IPS DF 6.9 (cell line): Measurements from ENCODE around the gene GALNTL6.

Source experiments
- DNase-seq: peaks from one replicate; pipeline ENCODE4 v3.0.0-alpha.2; 2013; ENCODE audit warnings: low read depth, low spot score
- H3K27ac ChIP-seq: one replicate; pipeline ENCODE4 v1.5.1; 2013; ENCODE audit warnings: low read length, control low read depth
- H3K27me3 ChIP-seq: 2 replicates; pipeline ENCODE4 v1.6.1; 2013; ENCODE audit warnings: mild to moderate bottlenecking, low read length; ENCODE audit not compliant: control insufficient read depth, insufficient read depth
- H3K36me3 ChIP-seq: 2 replicates; pipeline ENCODE4 v1.6.1; 2013; ENCODE audit warnings: low read length; ENCODE audit not compliant: control insufficient read depth, insufficient read depth
- H3K4me1 ChIP-seq: 2 replicates; pipeline ENCODE4 v1.6.1; 2013; ENCODE audit warnings: low read length; ENCODE audit not compliant: control insufficient read depth, insufficient read depth
- H3K4me3 ChIP-seq: 2 replicates; pipeline ENCODE4 v1.5.1; 2013; ENCODE audit warnings: mild to moderate bottlenecking, low read length
- H3K9me3 ChIP-seq: 2 replicates; pipeline ENCODE4 v1.6.1; 2013; ENCODE audit warnings: low read length, inconsistent platforms; ENCODE audit not compliant: control insufficient read depth, insufficient read depth
- WGBS: extraction: QIAGEN DNeasy Blood & Tissue Kit; methylation state at CpG from one replicate; pipeline ENCODE4 v1.1.7; 2013; ENCODE audit warnings: mixed read lengths, missing lambda C conversion rate; ENCODE audit not compliant: insufficient read length, insufficient coverage; 5-methylcytosine and 5-hydroxymethylcytosine counted together

Gene GALNTL6

GRCh38 chr4:172927096-172927814, 1114.1 kb downstream of the GALNTL6 start:
- H3K4me3 ChIP-seq = no peak overlapping the region
- no peaks in the 10 kb centered on the region for H3K36me3 ChIP-seq
- no CpG with 5 or more reads among the region's 5 CpGs for WGBS
- DNase-seq = no peak
- no peaks in the 10 kb centered on the region for H3K27me3 ChIP-seq
- H3K9me3 ChIP-seq = no peaks in the 10 kb centered on the region
- H3K27ac ChIP-seq = no peak overlapping the region
- no peaks in the 10 kb centered on the region for H3K4me1 ChIP-seq

- H3K9me3 ChIP-seq = no peaks in the 10 kb centered on the region
- no peak for DNase-seq
- H3K27me3 ChIP-seq = no peaks in the 10 kb centered on the region
- H3K27ac ChIP-seq = no peak overlapping the region
- H3K4me1 ChIP-seq = no peaks in the 10 kb centered on the region
- no peak overlapping the region for H3K4me3 ChIP-seq
- H3K36me3 ChIP-seq = no peaks in the 10 kb centered on the region
Measured at GRCh38 chr4:172928347-172928746, 1115.1 kb downstream of the GALNTL6 start.

- no CpG with 5 or more reads among the region's 6 CpGs for WGBS
- DNase-seq = no peak
- H3K27ac ChIP-seq = no peak overlapping the region
- no peaks in the 10 kb centered on the region for H3K36me3 ChIP-seq
- no peaks in the 10 kb centered on the region for H3K4me1 ChIP-seq
- no peaks in the 10 kb centered on the region for H3K9me3 ChIP-seq
- H3K27me3 ChIP-seq = no peaks in the 10 kb centered on the region
- no peak overlapping the region for H3K4me3 ChIP-seq
Measured at GRCh38 chr4:172938072-172938829, 1125.0 kb downstream of the GALNTL6 start.

- H3K4me1 ChIP-seq = no peaks in the 10 kb centered on the region
- H3K4me3 ChIP-seq = no peak overlapping the region
- H3K27ac ChIP-seq = no peak overlapping the region
- no peaks in the 10 kb centered on the region for H3K9me3 ChIP-seq
- WGBS = no CpG with 5 or more reads among the region's 1 CpG
- no peaks in the 10 kb centered on the region for H3K36me3 ChIP-seq
- DNase-seq = no peak
- no peaks in the 10 kb centered on the region for H3K27me3 ChIP-seq
Measured at GRCh38 chr4:172938870-172939269, 1125.7 kb downstream of the GALNTL6 start.

GRCh38 chr4:172942840-172943239, 1129.6 kb downstream of the GALNTL6 start:
- Histone ChIP-seq H3K27me3 (no peaks in the 10 kb centered on the region), H3K4me1 (no peaks in the 10 kb centered on the region), H3K4me3 (no peak overlapping the region), H3K9me3 (no peaks in the 10 kb centered on the region), H3K27ac (no peak overlapping the region), H3K36me3 (no peaks in the 10 kb centered on the region)
- DNase-seq = no peak
- WGBS = no CpG with 5 or more reads among the region's 3 CpGs

GRCh38 chr4:172945611-172946010, 1132.4 kb downstream of the GALNTL6 start:
- H3K4me3 ChIP-seq = no peak overlapping the region
- DNase-seq = no peak
- no peaks in the 10 kb centered on the region for H3K4me1 ChIP-seq

GRCh38 chr4:172946503-172946902, 1133.3 kb downstream of the GALNTL6 start:
- Histone ChIP-seq H3K27ac (no peak overlapping the region), H3K27me3 (no peaks in the 10 kb centered on the region), H3K9me3 (no peaks in the 10 kb centered on the region), H3K4me1 (no peaks in the 10 kb centered on the region), H3K36me3 (no peaks in the 10 kb centered on the region), H3K4me3 (no peak overlapping the region)
- DNase-seq = no peak
- WGBS = no CpG with 5 or more reads among the region's 1 CpG

More at GRCh38 chr4:172945611-172946010, 1132.4 kb downstream of the GALNTL6 start:
- Histone ChIP-seq H3K36me3 (no peaks in the 10 kb centered on the region), H3K27me3 (no peaks in the 10 kb centered on the region), H3K9me3 (no peaks in the 10 kb centered on the region), H3K27ac (no peak overlapping the region)

GRCh38 chr4:172947594-172947993, 1134.4 kb downstream of the GALNTL6 start:
- Histone ChIP-seq H3K27ac (no peak overlapping the region), H3K36me3 (no peaks in the 10 kb centered on the region), H3K9me3 (no peaks in the 10 kb centered on the region), H3K4me3 (no peak overlapping the region), H3K27me3 (no peaks in the 10 kb centered on the region), H3K4me1 (no peaks in the 10 kb centered on the region)
- no peak for DNase-seq
- WGBS = no CpG with 5 or more reads among the region's 3 CpGs

GRCh38 chr4:172950990-172951389, 1137.8 kb downstream of the GALNTL6 start:
- no peaks in the 10 kb centered on the region for H3K4me1 ChIP-seq
- no peaks in the 10 kb centered on the region for H3K36me3 ChIP-seq
- H3K27ac ChIP-seq = no peak overlapping the region
- no peaks in the 10 kb centered on the region for H3K9me3 ChIP-seq
- no peak overlapping the region for H3K4me3 ChIP-seq
- no peaks in the 10 kb centered on the region for H3K27me3 ChIP-seq
- DNase-seq = no peak
- WGBS = no CpG with 5 or more reads among the region's 2 CpGs

GRCh38 chr4:172951679-172952451, 1138.7 kb downstream of the GALNTL6 start:
- H3K27ac ChIP-seq = no peak overlapping the region
- no peaks in the 10 kb centered on the region for H3K27me3 ChIP-seq
- no peak for DNase-seq
- H3K4me1 ChIP-seq = no peaks in the 10 kb centered on the region
- no peak overlapping the region for H3K4me3 ChIP-seq
- no peaks in the 10 kb centered on the region for H3K36me3 ChIP-seq
- no peaks in the 10 kb centered on the region for H3K9me3 ChIP-seq
- no CpG with 5 or more reads among the region's 11 CpGs for WGBS
